Measurements from ENCODE around the gene GEMIN7.

GEMIN7 gene

DNA sequence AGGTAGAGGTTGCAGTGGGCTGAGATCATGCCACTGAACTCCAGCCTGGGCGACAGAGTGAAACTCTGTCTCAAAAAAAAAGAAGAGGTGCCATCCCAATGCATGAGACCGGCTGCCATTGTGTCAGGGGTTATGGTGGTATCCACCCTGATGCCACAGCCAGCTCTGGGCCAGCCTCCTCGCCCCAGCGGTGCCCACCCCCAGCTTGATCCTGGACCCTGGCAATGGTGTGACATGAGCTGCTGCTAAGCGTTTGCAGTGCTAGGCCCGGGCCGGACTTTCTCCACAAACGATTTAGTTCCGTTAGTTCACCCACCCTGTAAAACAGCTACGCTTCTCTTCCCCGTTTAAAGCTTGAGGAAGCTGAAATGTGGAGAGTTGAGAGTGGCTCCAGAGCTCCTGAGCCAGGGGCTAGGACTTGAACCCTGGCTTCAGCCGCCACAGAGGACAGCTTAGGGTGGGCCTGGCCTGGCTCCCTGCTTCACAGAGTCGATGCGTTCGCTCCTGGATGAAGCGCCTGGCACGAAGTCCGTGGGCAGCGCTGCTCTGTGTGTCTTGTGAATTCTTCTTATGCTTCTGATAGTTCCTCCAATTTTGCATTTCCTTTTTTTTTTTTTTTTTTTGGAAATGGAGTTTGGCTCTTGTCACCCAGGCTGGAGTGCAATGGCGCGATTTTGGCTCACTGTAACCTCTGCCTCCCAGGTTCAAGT lies 56.3 kb downstream of the GEMIN7 start:
- H3K4me3 ChIP-seq (ENCODE audit: low read depth, low read length) = no peak overlapping the region
- TF ChIP-seq, protein P1, sequence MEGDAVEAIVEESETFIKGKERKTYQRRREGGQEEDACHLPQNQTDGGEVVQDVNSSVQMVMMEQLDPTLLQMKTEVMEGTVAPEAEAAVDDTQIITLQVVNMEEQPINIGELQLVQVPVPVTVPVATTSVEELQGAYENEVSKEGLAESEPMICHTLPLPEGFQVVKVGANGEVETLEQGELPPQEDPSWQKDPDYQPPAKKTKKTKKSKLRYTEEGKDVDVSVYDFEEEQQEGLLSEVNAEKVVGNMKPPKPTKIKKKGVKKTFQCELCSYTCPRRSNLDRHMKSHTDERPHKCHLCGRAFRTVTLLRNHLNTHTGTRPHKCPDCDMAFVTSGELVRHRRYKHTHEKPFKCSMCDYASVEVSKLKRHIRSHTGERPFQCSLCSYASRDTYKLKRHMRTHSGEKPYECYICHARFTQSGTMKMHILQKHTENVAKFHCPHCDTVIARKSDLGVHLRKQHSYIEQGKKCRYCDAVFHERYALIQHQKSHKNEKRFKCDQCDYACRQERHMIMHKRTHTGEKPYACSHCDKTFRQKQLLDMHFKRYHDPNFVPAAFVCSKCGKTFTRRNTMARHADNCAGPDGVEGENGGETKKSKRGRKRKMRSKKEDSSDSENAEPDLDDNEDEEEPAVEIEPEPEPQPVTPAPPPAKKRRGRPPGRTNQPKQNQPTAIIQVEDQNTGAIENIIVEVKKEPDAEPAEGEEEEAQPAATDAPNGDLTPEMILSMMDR (IDR thresholded peaks at IDR 0.05; ENCODE audit: low read depth, low read length) = no peak

DNA sequence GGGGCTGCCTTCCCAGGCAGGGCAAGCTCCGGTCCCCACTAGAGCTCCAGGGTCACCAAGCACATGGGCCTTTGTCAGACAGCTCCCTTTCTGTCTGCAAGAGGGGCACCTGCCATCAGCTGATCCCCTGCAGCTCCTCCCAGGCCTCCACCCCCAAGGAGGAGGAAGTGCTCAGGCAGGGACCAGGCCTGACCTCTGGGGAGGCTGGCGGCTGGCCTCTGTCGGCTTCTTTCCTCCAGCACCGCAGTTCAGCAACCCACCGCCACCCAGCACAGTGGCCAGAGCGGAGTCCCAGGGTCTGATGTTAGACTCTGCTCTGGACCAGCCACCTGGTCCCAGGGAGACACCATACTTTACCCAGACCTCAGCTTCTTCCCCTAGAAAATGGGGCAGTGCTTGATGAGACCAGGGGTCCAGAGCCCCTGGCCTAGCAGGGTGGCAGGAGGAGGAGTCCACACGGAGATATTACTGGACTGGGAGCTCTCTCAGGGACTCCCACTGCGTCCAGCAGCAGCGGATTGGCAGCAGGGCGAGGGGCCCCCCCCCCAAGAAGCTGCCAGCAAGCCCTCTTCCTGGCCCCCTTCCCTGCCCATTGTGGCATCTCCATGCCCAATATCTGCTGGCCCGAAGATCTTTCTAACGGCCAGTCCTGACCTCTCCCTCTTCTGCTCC lies 57.6 kb downstream of the GEMIN7 start:
- TF ChIP-seq, protein P1 (IDR thresholded peaks at IDR 0.05; ENCODE audit: low read depth, low read length) = no peak
- H3K4me3 ChIP-seq (ENCODE audit: low read depth, low read length) = no peak overlapping the region

GRCh38 chr19:45137179-45137761 lies 58.2 kb downstream of the GEMIN7 start:
- TF ChIP-seq, protein P1 (IDR thresholded peaks at IDR 0.05; ENCODE audit: low read depth, low read length) = no peak
- H3K4me3 ChIP-seq (ENCODE audit: low read depth, low read length) = no peak overlapping the region

DNA sequence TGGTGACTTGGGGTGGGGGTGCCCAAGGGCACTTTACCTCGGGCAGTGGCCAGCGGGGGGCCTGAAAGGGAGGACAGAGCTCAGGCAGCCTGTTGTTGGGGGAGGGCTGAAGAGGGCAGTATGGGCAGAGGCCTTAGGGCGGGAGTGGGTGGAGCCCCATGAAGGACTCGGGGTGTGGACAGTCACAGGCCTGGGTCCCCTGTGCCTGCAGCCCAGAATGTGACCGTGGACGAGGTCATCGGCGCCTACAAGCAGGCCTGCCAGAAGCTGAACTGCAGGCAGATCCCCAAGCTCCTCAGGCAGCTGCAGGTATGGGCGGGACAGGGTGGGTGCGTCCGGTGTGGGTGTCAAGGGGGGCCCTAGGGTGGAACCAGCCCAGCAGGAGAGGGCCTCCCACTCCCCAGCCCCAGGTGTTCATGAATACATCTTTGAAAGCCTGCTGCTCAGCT lies 59.3 kb downstream of the GEMIN7 start:
- TF ChIP-seq, protein P1 (IDR thresholded peaks at IDR 0.05; ENCODE audit: low read depth, low read length) = no peak

GRCh38 chr19:45139286-45140143 lies 60.5 kb downstream of the GEMIN7 start:
- H3K4me3 ChIP-seq (ENCODE audit: low read depth, low read length) = no peak overlapping the region
- TF ChIP-seq, protein P1 (IDR thresholded peaks at IDR 0.05; ENCODE audit: low read depth, low read length) = no peak

More for the DNA sequence above, 59.3 kb downstream of the GEMIN7 start:
- no peak overlapping the region for H3K4me3 ChIP-seq (ENCODE audit: low read depth, low read length)

DNA sequence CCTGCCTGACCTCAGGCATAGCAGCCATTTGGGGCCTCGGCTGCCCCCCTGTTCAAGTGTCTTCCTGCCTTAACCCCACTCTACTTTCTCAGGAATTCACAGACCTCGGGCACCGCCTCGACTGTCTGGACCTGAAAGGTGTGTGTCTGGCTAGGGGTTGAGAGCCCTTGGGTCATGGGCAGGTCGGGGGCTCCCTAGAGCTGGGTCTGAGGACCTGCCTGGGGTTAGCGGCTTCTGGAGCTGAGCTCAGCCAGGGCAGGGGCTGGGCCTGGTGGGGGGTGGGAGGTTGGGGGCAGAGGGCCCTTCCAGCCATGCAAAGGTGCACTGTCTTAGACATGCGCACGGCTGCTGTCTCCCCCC lies 61.1 kb downstream of the GEMIN7 start:
- TF ChIP-seq, protein P1 (IDR thresholded peaks at IDR 0.05; ENCODE audit: low read depth, low read length) = no peak
- H3K4me3 ChIP-seq (ENCODE audit: low read depth, low read length) = no peak overlapping the region

All from WI38 (cell line).